OCI-LY7 (cell line): ENCODE data around the gene CMPK2. TPM values are rescaled to one million over a fixed set of nuclear protein-coding genes. Genes with fewer than 3 reads are reported as not detected.

Experiments
- BruUV-seq: library from RNA; stranded (reverse); fragments of 400-500 nt; replicated peaks from 2 replicates; lab custom pipeline; 2021; lab: Mats Ljungman, UMichigan
- CTCF ChIA-PET: fragments of 300-600 bp; sonication (Branson Sonifier 250); formaldehyde crosslinking; loops from one replicate; lab custom pipeline; 2022; ENCODE audit warnings: antibody characterized with exemption; ENCODE audit not compliant: unreplicated experiment; lab: Charles Lee
- POLR2A ChIA-PET: fragments of 300-600 bp; sonication (Branson Sonifier 250); formaldehyde crosslinking; loops from one replicate; lab custom pipeline; 2022; ENCODE audit warnings: antibody characterized with exemption; lab: Charles Lee
- DNase-seq: peaks from one replicate; pipeline ENCODE4 v3.0.0-alpha.2; 2015; ENCODE audit warnings: low spot score
- H2AFZ ChIP-seq: fragments of 200-600 bp; sonication (generic), shearing (Covaris generic); 2 replicates; pipeline ENCODE4 v1.6.1; 2014; ENCODE audit warnings: mild to moderate bottlenecking, antibody characterized with exemption, low read length, moderate library complexity
- H3K27ac ChIP-seq: fragments of 200-600 bp; sonication (generic); 2 replicates; pipeline ENCODE4 v1.5.1; 2014; ENCODE audit warnings: mixed run types, low read depth, mild to moderate bottlenecking, moderate library complexity, low read length, inconsistent platforms; ENCODE audit not compliant: poor library complexity, severe bottlenecking
- H3K36me3 ChIP-seq: fragments of 200-600 bp; sonication (generic); 2 replicates; pipeline ENCODE4 v1.6.1; 2014; ENCODE audit warnings: mild to moderate bottlenecking, antibody characterized with exemption, low read length, moderate library complexity, mixed read lengths; ENCODE audit not compliant: insufficient read depth
- H3K4me1 ChIP-seq: fragments of 200-600 bp; sonication (generic); 2 replicates; pipeline ENCODE4 v1.5.1; 2014; ENCODE audit warnings: mild to moderate bottlenecking, low read length; ENCODE audit not compliant: insufficient read depth, poor library complexity, severe bottlenecking
- H3K4me2 ChIP-seq: fragments of 200-600 bp; sonication (generic); 2 replicates; pipeline ENCODE4 v1.6.1; 2014; ENCODE audit warnings: mild to moderate bottlenecking, low read length
- H3K4me3 ChIP-seq: fragments of 200-600 bp; sonication (generic); 2 replicates; pipeline ENCODE4 v1.5.1; 2014; ENCODE audit warnings: mild to moderate bottlenecking, low read depth, low read length; ENCODE audit not compliant: poor library complexity, severe bottlenecking
- H3K79me2 ChIP-seq: fragments of 200-600 bp; sonication (generic); 2 replicates; pipeline ENCODE4 v1.6.1; 2016; ENCODE audit warnings: low read depth, mild to moderate bottlenecking, low read length, moderate library complexity, mixed read lengths; ENCODE audit not compliant: insufficient read depth
- H3K9me2 ChIP-seq: fragments of 200-600 bp; sonication (generic); 2 replicates; pipeline ENCODE4 v1.6.1; 2016; ENCODE audit warnings: mild to moderate bottlenecking, low read length, mixed read lengths; ENCODE audit not compliant: insufficient read depth
- H3K9me3 ChIP-seq: fragments of 200-600 bp; sonication (generic); 2 replicates; pipeline ENCODE4 v1.6.1; 2014; ENCODE audit warnings: mild to moderate bottlenecking, mixed run types, low read length, mixed read lengths
- H4K20me1 ChIP-seq: fragments of 200-600 bp; sonication (generic); 2 replicates; pipeline ENCODE4 v1.6.1; 2014; ENCODE audit warnings: mild to moderate bottlenecking, antibody characterized with exemption, low read length, moderate library complexity, mixed read lengths; ENCODE audit not compliant: insufficient read depth
- CTCF ChIP-seq: fragments of 200-600 bp; sonication (generic); conservative IDR thresholded peaks from 2 replicates; pipeline ENCODE4 v1.5.1; 2014; ENCODE audit warnings: mild to moderate bottlenecking, antibody characterized with exemption, low read length, moderate library complexity, mixed read lengths
- EZH2phosphoT487 ChIP-seq: fragments of 200-600 bp; sonication (generic); IDR thresholded peaks from 2 replicates; pipeline ENCODE4 v1.6.1; 2018; ENCODE audit warnings: low read depth, borderline replicate concordance, mild to moderate bottlenecking, mixed run types, antibody characterized with exemption, low read length, moderate library complexity, mixed read lengths
- intact Hi-C: fragments of 100-400 bp; cut with micrococcal nuclease; formaldehyde crosslinking; loops from one replicate; pipeline ENCODE4 v1.10.0; 2022; ENCODE audit not compliant: unreplicated experiment
- total RNA-seq, 2 experiments: library from RNA; depleted of rRNA in 1 of 2; stranded (reverse); fragments of >200 nt in 1 of 2; shearing (Covaris generic) in 1 of 2; gene quantifications; 2 replicates each; pipeline ENCODE4 v1.2.3, GENCODE V29; 2014 to 2022

CMPK2 gene
- total RNA-seq, 2 experiments from 2014 or later, result 0.99 TPM; not detected in 1

- peak overlapping the region; percentile 35 for H3K4me3 ChIP-seq
- intact Hi-C loops, result loop anchor here (5.0 kb wide), 1 partner anchor 36 kb away; no protein-coding TSS in a partner anchor
- ChIA-PET CTCF (interaction anchor here (0.8 to 1.1 kb wide), 2 partner anchors 9 to 17 kb away, joined by 3 to 4 read pairs; no protein-coding TSS in a partner anchor), POLR2A (interaction anchor here (0.7 to 1.2 kb wide), 5 partner anchors 9 to 1659 kb away, joined by 3 to 4 read pairs (median 4); no protein-coding TSS in a partner anchor)
- BruUV-seq, result no TSS peak
- DNase-seq, result peak; percentile 30
- H3K36me3 ChIP-seq, result no peaks in the 10 kb centered on the region
- no peaks in the 10 kb centered on the region for H3K9me2 ChIP-seq
- H3K4me2 ChIP-seq, result peak overlapping the region; percentile 65
- no peaks in the 10 kb centered on the region for H4K20me1 ChIP-seq
- no peaks in the 10 kb centered on the region for H3K79me2 ChIP-seq
- H2AFZ ChIP-seq, result peak overlapping the region; percentile 92
- H3K4me1 ChIP-seq, result peaks cover 70% of the 10 kb centered on the region
- H3K9me3 ChIP-seq, result no peaks in the 10 kb centered on the region
- no peak for TF ChIP-seq CTCF
- TF ChIP-seq EZH2phosphoT487, result no peak
- peak overlapping the region; percentile 32 for H3K27ac ChIP-seq
Observed at GRCh38 chr2:6812857-6813530, 52.7 kb downstream of the CMPK2 start.

DNA sequence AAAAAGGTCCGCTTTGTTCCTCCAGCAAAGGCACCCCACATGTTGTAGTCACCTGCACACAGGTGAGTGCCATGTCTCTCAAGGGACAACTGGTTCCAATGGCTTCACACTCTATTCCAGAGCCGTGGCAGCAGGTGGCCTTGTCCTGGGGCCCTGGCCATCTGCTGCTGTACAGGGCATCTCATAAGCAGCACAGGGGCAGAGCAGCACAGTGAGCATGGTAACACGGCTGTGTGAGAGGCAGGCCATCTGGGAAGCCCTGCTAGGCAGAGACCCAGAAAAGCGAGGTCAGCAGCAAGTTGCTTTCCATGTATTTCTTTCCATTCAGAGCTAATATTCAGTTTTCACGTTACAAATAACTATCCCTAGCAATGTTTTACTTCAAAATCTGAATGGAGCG lies 54.7 kb downstream of the CMPK2 start:
- no TSS peak for BruUV-seq
- Histone ChIP-seq H3K27ac (no peak overlapping the region), H3K4me3 (no peak overlapping the region), H2AFZ (no peak overlapping the region), H3K79me2 (no peaks in the 10 kb centered on the region), H3K4me2 (no peak overlapping the region), H3K9me3 (no peaks in the 10 kb centered on the region), H3K4me1 (peaks cover 78% of the 10 kb centered on the region), H3K9me2 (no peaks in the 10 kb centered on the region), H4K20me1 (no peaks in the 10 kb centered on the region), H3K36me3 (no peaks in the 10 kb centered on the region)
- DNase-seq, result no peak
- no peak for TF ChIP-seq EZH2phosphoT487
- no peak for TF ChIP-seq CTCF
- intact Hi-C loops, result loop anchor here (5.0 kb wide), 1 partner anchor 34 kb away; no protein-coding TSS in a partner anchor
- POLR2A ChIA-PET, result interaction anchor here (1.1 kb wide), 1 partner anchor 11 kb away, joined by 4 read pairs; no protein-coding TSS in a partner anchor
- CTCF ChIA-PET, result no interaction called here

- DNase-seq, result peak; percentile 80
- Histone ChIP-seq H3K4me3 (peak overlapping the region; percentile 38), H2AFZ (peak overlapping the region; percentile 62), H3K9me3 (no peaks in the 10 kb centered on the region), H3K9me2 (no peaks in the 10 kb centered on the region), H3K36me3 (no peaks in the 10 kb centered on the region), H3K4me2 (peak overlapping the region; percentile 62), H3K27ac (peak overlapping the region; percentile 77), H4K20me1 (no peaks in the 10 kb centered on the region), H3K4me1 (peaks cover 63% of the 10 kb centered on the region), H3K79me2 (no peaks in the 10 kb centered on the region)
- POLR2A ChIA-PET, result interaction anchor here (0.5 to 1.3 kb wide), 10 partner anchors 10 to 1387 kb away, joined by 3 to 9 read pairs (median 3); no protein-coding TSS in a partner anchor
- no TSS peak for BruUV-seq
- no peak for TF ChIP-seq CTCF
- TF ChIP-seq EZH2phosphoT487, result no peak
- intact Hi-C loops, result no loop called here
- CTCF ChIA-PET, result no interaction called here
Observed at GRCh38 chr2:6808426-6808825, 57.3 kb downstream of the CMPK2 start.
